GM23338 (cell line): ENCODE measurements around the gene PCYT1A. TPM values are rescaled to one million over a fixed set of nuclear protein-coding genes. Genes with fewer than 3 reads are reported as not detected.

Source experiments
- ATAC-seq: fragments of 200-7000 bp; cut with Tn5 transposase; 3 replicates; pipeline ENCODE4 v1.9.1; 2020
- DNase-seq: peaks from one replicate; pipeline ENCODE4 v3.0.0-alpha.2; 2015; ENCODE audit warnings: low spot score
- H2AFZ ChIP-seq: fragments of 200-600 bp; sonication (generic); 2 replicates; pipeline ENCODE4 v1.8.0; 2016; ENCODE audit warnings: antibody characterized with exemption, mild to moderate bottlenecking, moderate library complexity
- H3F3A ChIP-seq: fragments of 200-600 bp; sonication (generic); replicated peaks from 2 replicates; pipeline ENCODE4 v1.8.0; 2017; ENCODE audit warnings: antibody characterized with exemption, mixed run types, low read depth
- H3K27ac ChIP-seq: fragments of 200-600 bp; sonication (generic); 2 replicates; pipeline ENCODE4 v1.6.1; 2016; ENCODE audit warnings: low read depth
- H3K27me3 ChIP-seq: fragments of 200-600 bp; sonication (generic); 2 replicates; pipeline ENCODE4 v1.8.0; 2016; ENCODE audit warnings: mild to moderate bottlenecking, mixed run types, moderate library complexity; ENCODE audit not compliant: insufficient read depth
- H3K36me3 ChIP-seq: fragments of 200-600 bp; sonication (generic); 2 replicates; pipeline ENCODE4 v1.8.0; 2016; ENCODE audit warnings: mild to moderate bottlenecking; ENCODE audit not compliant: insufficient read depth
- H3K4me1 ChIP-seq: fragments of 200-600 bp; sonication (generic); 2 replicates; pipeline ENCODE4 v1.8.0; 2016; ENCODE audit warnings: mild to moderate bottlenecking, moderate library complexity; ENCODE audit not compliant: insufficient read depth
- H3K4me2 ChIP-seq: fragments of 200-600 bp; sonication (generic); 2 replicates; pipeline ENCODE4 v1.7.1; 2017; ENCODE audit warnings: mixed run types
- H3K4me3 ChIP-seq: fragments of 200-600 bp; sonication (generic); 2 replicates; pipeline ENCODE4 v1.6.1; 2016; ENCODE audit warnings: mixed run types
- H3K79me2 ChIP-seq: fragments of 200-600 bp; sonication (generic); replicated peaks from 2 replicates; pipeline ENCODE4 v1.8.0; 2017; ENCODE audit warnings: mild to moderate bottlenecking; ENCODE audit not compliant: insufficient read depth
- H3K9me2 ChIP-seq: fragments of 200-600 bp; sonication (generic); 2 replicates; pipeline ENCODE4 v1.8.0; 2017; ENCODE audit not compliant: insufficient read depth
- H4K20me1 ChIP-seq: fragments of 200-600 bp; sonication (generic); replicated peaks from 2 replicates; pipeline ENCODE4 v1.8.0; 2017; ENCODE audit warnings: mild to moderate bottlenecking; ENCODE audit not compliant: insufficient read depth
- H3K27ac Mint-ChIP-seq: 2 replicates; pipeline ENCODE4 v1.8.0; 2020; ENCODE audit warnings: inconsistent platforms, mild to moderate bottlenecking, moderate library complexity, mixed read lengths
- H3K27me3 Mint-ChIP-seq: 3 replicates; pipeline ENCODE4 v1.8.0; 2022; ENCODE audit warnings: low read depth, mild to moderate bottlenecking, moderate library complexity, mixed read lengths, inconsistent platforms; ENCODE audit not compliant: insufficient read depth, poor library complexity
- H3K36me3 Mint-ChIP-seq: 3 replicates; pipeline ENCODE4 v1.8.0; 2021; ENCODE audit warnings: low read depth, mild to moderate bottlenecking, inconsistent platforms, moderate library complexity, mixed read lengths
- H3K4me1 Mint-ChIP-seq: 3 replicates; pipeline ENCODE4 v1.8.0; 2020; ENCODE audit warnings: mild to moderate bottlenecking, inconsistent platforms, mixed read lengths
- H3K4me3 Mint-ChIP-seq: 3 replicates; pipeline ENCODE4 v1.8.0; 2021; ENCODE audit warnings: moderate library complexity, mild to moderate bottlenecking, inconsistent platforms, mixed read lengths
- H3K9me3 Mint-ChIP-seq: 3 replicates; pipeline ENCODE4 v1.8.0; 2020; ENCODE audit warnings: moderate library complexity, mild to moderate bottlenecking, inconsistent platforms, mixed read lengths
- CREB1 ChIP-seq: fragments of 250-450 bp; sonication (Bioruptor Pico); IDR thresholded peaks from 2 replicates; pipeline ENCODE4 v1.5.0; 2020; ENCODE audit warnings: low read depth, mild to moderate bottlenecking, moderate library complexity
- CTCF ChIP-seq, 2 experiments: fragments of 200-600 bp in 1 of 2; sonication (generic) in 1 of 2; conservative IDR thresholded peaks; 2 replicates each; pipeline versions ENCODE4 v1.5.1 to v1.6.1; 2016 to 2017; ENCODE audit warnings: antibody characterized with exemption in 2 of 2, low read depth in 2 of 2, mild to moderate bottlenecking in 2 of 2, moderate library complexity in 1 of 2
- EZH2phosphoT487 ChIP-seq: fragments of 200-600 bp; sonication (generic); IDR thresholded peaks from one replicate; pipeline ENCODE4 v1.8.1; 2018; ENCODE audit warnings: antibody characterized with exemption; ENCODE audit not compliant: unreplicated experiment
- JUNB ChIP-seq: IDR thresholded peaks from one replicate; pipeline ENCODE4 v1.6.1; 2016; ENCODE audit warnings: antibody characterized with exemption; ENCODE audit not compliant: unreplicated experiment
- NANOG ChIP-seq: IDR thresholded peaks from 2 replicates; pipeline ENCODE4 v1.6.1; 2016; ENCODE audit warnings: antibody characterized with exemption, borderline replicate concordance
- POLR2AphosphoS5 ChIP-seq: IDR thresholded peaks from 2 replicates; pipeline ENCODE4 v1.6.1; 2016; ENCODE audit warnings: antibody characterized with exemption, low read depth
- REST ChIP-seq: IDR thresholded peaks from one replicate; pipeline ENCODE4 v1.6.1; 2018; ENCODE audit warnings: antibody characterized with exemption; ENCODE audit not compliant: unreplicated experiment
- STAT1 ChIP-seq: IDR thresholded peaks from one replicate; pipeline ENCODE4 v1.6.1; 2016; ENCODE audit warnings: antibody characterized with exemption; ENCODE audit not compliant: unreplicated experiment
- ZNF331 ChIP-seq: fragments of 250-450 bp; sonication (Bioruptor Pico); IDR thresholded peaks from 2 replicates; pipeline ENCODE4 v1.5.0; 2020; ENCODE audit warnings: low read depth, mild to moderate bottlenecking, moderate library complexity
- polyA plus RNA-seq: library from polyadenylated mRNA; unstranded; fragments of >200 nt; fragmentation: Nextera tagmentation; extraction: Ambion mirVana; gene quantifications from 2 replicates; pipeline ENCODE4 v1.2.1, GENCODE V29; 2016
- total RNA-seq: library from RNA; depleted of rRNA; stranded (reverse); fragments of >200 nt; shearing (Covaris generic); gene quantifications from 2 replicates; pipeline ENCODE4 v1.2.3, GENCODE V29; 2014
- TF ChIP-seq, protein P1 (sequence below): IDR thresholded peaks from 2 replicates; pipeline ENCODE4 v1.6.1; 2016; ENCODE audit warnings: antibody characterized with exemption
- TF ChIP-seq, protein P2 (sequence below): fragments of 250-450 bp; sonication (Bioruptor Pico); IDR thresholded peaks from 2 replicates; pipeline ENCODE4 v1.5.0; 2020; ENCODE audit warnings: mild to moderate bottlenecking, moderate library complexity

The PCYT1A gene
- total and polyA plus RNA-seq, 2 experiments from 2014 or later: 11.6 to 35.8 TPM

GRCh38 chr3:196288141-196288460 lies 575 bp upstream of the PCYT1A start (continued):
- TF ChIP-seq REST (no peak), CREB1 (CRISPR knock-in tag) (no peak), STAT1 (no peak), NANOG (no peak), POLR2AphosphoS5 (no peak), JUNB (no peak), ZNF331 (CRISPR knock-in tag) (no peak)
- TF ChIP-seq, protein P1, sequence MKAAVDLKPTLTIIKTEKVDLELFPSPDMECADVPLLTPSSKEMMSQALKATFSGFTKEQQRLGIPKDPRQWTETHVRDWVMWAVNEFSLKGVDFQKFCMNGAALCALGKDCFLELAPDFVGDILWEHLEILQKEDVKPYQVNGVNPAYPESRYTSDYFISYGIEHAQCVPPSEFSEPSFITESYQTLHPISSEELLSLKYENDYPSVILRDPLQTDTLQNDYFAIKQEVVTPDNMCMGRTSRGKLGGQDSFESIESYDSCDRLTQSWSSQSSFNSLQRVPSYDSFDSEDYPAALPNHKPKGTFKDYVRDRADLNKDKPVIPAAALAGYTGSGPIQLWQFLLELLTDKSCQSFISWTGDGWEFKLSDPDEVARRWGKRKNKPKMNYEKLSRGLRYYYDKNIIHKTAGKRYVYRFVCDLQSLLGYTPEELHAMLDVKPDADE: no peak

DNA sequence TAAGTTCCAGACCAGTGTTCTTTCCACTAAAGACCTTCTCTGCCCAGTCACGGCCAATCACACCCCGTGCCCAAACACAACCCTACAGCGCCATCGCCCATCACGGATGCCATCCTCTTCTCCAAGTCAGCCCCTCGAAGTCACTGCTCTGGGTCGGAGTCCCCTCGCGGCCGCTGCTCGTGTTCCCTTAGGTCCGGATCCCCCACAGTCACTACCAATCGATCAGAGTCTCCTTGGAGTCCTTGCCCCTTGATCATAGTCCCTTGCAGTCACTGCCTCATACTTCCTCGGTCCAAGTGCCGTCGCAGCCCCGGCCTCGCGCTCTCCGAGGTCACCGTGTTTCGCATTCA lies 461 bp downstream of the PCYT1A start:
- H2AFZ ChIP-seq: peak overlapping the region; percentile 96
- Mint-ChIP-seq H3K36me3 (no peaks in the 10 kb centered on the region), H3K27ac (peak overlapping the region; percentile 99), H3K9me3 (no peaks in the 10 kb centered on the region), H3K4me1 (peaks cover 24% of the 10 kb centered on the region), H3K4me3 (peak overlapping the region; percentile 100), H3K27me3 (peaks cover 10% of the 10 kb centered on the region)
- peak overlapping the region; percentile 92 for H3K4me2 ChIP-seq
- H3K27me3 ChIP-seq: no peaks in the 10 kb centered on the region
- H3K36me3 ChIP-seq: no peaks in the 10 kb centered on the region
- peak overlapping the region; percentile 92 for H3K4me3 ChIP-seq
- DNase-seq: peak; percentile 45
- no peaks in the 10 kb centered on the region for H3K9me2 ChIP-seq
- H3K27ac ChIP-seq: peak overlapping the region; percentile 83
- H3F3A ChIP-seq: peaks cover 4% of the 10 kb centered on the region; the same call in 1 of the 2 replicates
- H4K20me1 ChIP-seq: no peaks in the 10 kb centered on the region
- peak; percentile 15 for ATAC-seq
- peaks cover 49% of the 10 kb centered on the region for H3K79me2 ChIP-seq
- H3K4me1 ChIP-seq: peaks cover 10% of the 10 kb centered on the region
- TF ChIP-seq STAT1 (no peak), CTCF (conservative IDR thresholded peaks at IDR 0.05; ENCODE audit: low read depth in 2 of 2) (no peak), ZNF331 (CRISPR knock-in tag) (no peak), POLR2AphosphoS5 (no peak), NANOG (no peak), EZH2phosphoT487 (no peak)
- TF ChIP-seq, protein P2, sequence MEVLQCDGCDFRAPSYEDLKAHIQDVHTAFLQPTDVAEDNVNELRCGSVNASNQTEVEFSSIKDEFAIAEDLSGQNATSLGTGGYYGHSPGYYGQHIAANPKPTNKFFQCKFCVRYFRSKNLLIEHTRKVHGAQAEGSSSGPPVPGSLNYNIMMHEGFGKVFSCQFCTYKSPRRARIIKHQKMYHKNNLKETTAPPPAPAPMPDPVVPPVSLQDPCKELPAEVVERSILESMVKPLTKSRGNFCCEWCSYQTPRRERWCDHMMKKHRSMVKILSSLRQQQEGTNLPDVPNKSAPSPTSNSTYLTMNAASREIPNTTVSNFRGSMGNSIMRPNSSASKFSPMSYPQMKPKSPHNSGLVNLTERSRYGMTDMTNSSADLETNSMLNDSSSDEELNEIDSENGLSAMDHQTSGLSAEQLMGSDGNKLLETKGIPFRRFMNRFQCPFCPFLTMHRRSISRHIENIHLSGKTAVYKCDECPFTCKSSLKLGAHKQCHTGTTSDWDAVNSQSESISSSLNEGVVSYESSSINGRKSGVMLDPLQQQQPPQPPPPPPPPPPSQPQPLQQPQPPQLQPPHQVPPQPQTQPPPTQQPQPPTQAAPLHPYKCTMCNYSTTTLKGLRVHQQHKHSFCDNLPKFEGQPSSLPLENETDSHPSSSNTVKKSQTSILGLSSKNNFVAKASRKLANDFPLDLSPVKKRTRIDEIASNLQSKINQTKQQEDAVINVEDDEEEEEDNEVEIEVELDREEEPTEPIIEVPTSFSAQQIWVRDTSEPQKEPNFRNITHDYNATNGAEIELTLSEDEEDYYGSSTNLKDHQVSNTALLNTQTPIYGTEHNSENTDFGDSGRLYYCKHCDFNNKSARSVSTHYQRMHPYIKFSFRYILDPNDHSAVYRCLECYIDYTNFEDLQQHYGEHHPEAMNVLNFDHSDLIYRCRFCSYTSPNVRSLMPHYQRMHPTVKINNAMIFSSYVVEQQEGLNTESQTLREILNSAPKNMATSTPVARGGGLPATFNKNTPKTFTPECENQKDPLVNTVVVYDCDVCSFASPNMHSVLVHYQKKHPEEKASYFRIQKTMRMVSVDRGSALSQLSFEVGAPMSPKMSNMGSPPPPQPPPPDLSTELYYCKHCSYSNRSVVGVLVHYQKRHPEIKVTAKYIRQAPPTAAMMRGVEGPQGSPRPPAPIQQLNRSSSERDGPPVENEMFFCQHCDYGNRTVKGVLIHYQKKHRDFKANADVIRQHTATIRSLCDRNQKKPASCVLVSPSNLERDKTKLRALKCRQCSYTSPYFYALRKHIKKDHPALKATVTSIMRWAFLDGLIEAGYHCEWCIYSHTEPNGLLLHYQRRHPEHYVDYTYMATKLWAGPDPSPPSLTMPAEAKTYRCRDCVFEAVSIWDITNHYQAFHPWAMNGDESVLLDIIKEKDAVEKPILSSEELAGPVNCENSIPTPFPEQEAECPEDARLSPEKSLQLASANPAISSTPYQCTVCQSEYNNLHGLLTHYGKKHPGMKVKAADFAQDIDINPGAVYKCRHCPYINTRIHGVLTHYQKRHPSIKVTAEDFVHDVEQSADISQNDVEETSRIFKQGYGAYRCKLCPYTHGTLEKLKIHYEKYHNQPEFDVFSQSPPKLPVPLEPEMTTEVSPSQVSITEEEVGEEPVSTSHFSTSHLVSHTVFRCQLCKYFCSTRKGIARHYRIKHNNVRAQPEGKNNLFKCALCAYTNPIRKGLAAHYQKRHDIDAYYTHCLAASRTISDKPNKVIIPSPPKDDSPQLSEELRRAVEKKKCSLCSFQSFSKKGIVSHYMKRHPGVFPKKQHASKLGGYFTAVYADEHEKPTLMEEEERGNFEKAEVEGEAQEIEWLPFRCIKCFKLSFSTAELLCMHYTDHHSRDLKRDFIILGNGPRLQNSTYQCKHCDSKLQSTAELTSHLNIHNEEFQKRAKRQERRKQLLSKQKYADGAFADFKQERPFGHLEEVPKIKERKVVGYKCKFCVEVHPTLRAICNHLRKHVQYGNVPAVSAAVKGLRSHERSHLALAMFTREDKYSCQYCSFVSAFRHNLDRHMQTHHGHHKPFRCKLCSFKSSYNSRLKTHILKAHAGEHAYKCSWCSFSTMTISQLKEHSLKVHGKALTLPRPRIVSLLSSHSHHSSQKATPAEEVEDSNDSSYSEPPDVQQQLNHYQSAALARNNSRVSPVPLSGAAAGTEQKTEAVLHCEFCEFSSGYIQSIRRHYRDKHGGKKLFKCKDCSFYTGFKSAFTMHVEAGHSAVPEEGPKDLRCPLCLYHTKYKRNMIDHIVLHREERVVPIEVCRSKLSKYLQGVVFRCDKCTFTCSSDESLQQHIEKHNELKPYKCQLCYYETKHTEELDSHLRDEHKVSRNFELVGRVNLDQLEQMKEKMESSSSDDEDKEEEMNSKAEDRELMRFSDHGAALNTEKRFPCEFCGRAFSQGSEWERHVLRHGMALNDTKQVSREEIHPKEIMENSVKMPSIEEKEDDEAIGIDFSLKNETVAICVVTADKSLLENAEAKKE (CRISPR knock-in tag): no peak
